ENCODE measurements around the gene MROH8.

- TF ChIP-seq IRF3 (IDR thresholded peaks at IDR 0.05; ENCODE audit: low read depth, low read length) (no peak), REST (IDR thresholded peaks at IDR 0.05; ENCODE audit: low read depth, low read length) (no peak), GABPA (IDR thresholded peaks at IDR 0.05; ENCODE audit: low read depth) (no peak), SIN3A (IDR thresholded peaks at IDR 0.05; ENCODE audit: borderline replicate concordance, low read depth, low read length) (no peak), ELF1 (IDR thresholded peaks at IDR 0.05) (no peak), TEAD4 (IDR thresholded peaks at IDR 0.05; ENCODE audit: borderline replicate concordance, insufficient read depth) (no peak), EP300 (IDR thresholded peaks at IDR 0.05; ENCODE audit: borderline replicate concordance in 1 of 2, low read depth in 1 of 2, low read length in 1 of 2) (no peak), FOXJ3 (CRISPR knock-in tag; IDR thresholded peaks at IDR 0.05) (no peak), POLR2AphosphoS5 (IDR thresholded peaks at IDR 0.05; ENCODE audit: low read depth, low read length) (no peak), JUND (IDR thresholded peaks at IDR 0.05) (no peak)
- TF ChIP-seq, protein P1, sequence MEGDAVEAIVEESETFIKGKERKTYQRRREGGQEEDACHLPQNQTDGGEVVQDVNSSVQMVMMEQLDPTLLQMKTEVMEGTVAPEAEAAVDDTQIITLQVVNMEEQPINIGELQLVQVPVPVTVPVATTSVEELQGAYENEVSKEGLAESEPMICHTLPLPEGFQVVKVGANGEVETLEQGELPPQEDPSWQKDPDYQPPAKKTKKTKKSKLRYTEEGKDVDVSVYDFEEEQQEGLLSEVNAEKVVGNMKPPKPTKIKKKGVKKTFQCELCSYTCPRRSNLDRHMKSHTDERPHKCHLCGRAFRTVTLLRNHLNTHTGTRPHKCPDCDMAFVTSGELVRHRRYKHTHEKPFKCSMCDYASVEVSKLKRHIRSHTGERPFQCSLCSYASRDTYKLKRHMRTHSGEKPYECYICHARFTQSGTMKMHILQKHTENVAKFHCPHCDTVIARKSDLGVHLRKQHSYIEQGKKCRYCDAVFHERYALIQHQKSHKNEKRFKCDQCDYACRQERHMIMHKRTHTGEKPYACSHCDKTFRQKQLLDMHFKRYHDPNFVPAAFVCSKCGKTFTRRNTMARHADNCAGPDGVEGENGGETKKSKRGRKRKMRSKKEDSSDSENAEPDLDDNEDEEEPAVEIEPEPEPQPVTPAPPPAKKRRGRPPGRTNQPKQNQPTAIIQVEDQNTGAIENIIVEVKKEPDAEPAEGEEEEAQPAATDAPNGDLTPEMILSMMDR (IDR thresholded peaks at IDR 0.05): no peak
- TF ChIP-seq, protein P2, sequence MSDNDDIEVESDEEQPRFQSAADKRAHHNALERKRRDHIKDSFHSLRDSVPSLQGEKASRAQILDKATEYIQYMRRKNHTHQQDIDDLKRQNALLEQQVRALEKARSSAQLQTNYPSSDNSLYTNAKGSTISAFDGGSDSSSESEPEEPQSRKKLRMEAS (IDR thresholded peaks at IDR 0.05; ENCODE audit: low read depth): no peak
- TF ChIP-seq, protein P3, sequence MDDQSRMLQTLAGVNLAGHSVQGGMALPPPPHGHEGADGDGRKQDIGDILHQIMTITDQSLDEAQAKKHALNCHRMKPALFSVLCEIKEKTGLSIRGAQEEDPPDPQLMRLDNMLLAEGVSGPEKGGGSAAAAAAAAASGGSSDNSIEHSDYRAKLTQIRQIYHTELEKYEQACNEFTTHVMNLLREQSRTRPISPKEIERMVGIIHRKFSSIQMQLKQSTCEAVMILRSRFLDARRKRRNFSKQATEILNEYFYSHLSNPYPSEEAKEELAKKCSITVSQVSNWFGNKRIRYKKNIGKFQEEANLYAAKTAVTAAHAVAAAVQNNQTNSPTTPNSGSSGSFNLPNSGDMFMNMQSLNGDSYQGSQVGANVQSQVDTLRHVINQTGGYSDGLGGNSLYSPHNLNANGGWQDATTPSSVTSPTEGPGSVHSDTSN (IDR thresholded peaks at IDR 0.05): no peak
Observed at GRCh38 chr20:37128803-37129202, 50.5 kb downstream of the MROH8 start.
